HCT116 (cell line): ENCODE results near the gene SLC12A7. TPM values are rescaled to one million over a fixed set of nuclear protein-coding genes. Genes with fewer than 3 reads are reported as not detected.

Experiments used
- ATAC-seq: fragments of 200-7000 bp; cut with Tn5 transposase; 2 replicates; pipeline ENCODE4 v1.9.1; 2020; ENCODE audit warnings: mild to moderate bottlenecking, moderate library complexity
- BruUV-seq: library from RNA; stranded (reverse); fragments of 400-500 nt; replicated peaks from 2 replicates; lab custom pipeline; 2021; lab: Mats Ljungman, UMichigan
- CTCF ChIA-PET: fragments of 300-600 bp; sonication (Branson Sonifier 250); formaldehyde crosslinking; loops from one replicate; lab custom pipeline; 2021; ENCODE audit warnings: antibody characterized with exemption; lab: Charles Lee
- POLR2A ChIA-PET: fragments of 300-600, 350-600 bp; sonication (Branson Sonifier 250); formaldehyde crosslinking; loops from one replicate; lab custom pipeline; 2021; ENCODE audit warnings: antibody characterized with exemption; lab: Charles Lee
- RAD21 ChIA-PET, 2 experiments: fragments of 300-600 bp; sonication (Branson Sonifier 250); formaldehyde crosslinking; loops; one replicate each; lab custom pipeline; 2023; ENCODE audit warnings: low total read pairs in 2 of 2; ENCODE audit not compliant: uncharacterized antibody in 2 of 2, unreplicated experiment in 2 of 2, low non-redundant PET in 1 of 2; lab: Charles Lee
- DNase-seq: peaks from one replicate; pipeline ENCODE4 v3.0.0-alpha.2; 2010; ENCODE audit warnings: low read depth, low spot score
- H2AFZ ChIP-seq: fragments of 200-600 bp; shearing (Covaris generic), sonication (generic); 2 replicates; pipeline ENCODE4 v1.6.1; 2017; ENCODE audit warnings: low read depth, mixed run types, mixed read lengths, antibody characterized with exemption, low read length; ENCODE audit not compliant: poor library complexity, severe bottlenecking
- H3K27ac ChIP-seq: 2 replicates; pipeline ENCODE4 v1.5.1; 2012; ENCODE audit warnings: low read depth, low read length
- H3K27me3 ChIP-seq: fragments of 200-600 bp; sonication (generic); 2 replicates; pipeline ENCODE4 v1.6.1; 2016; ENCODE audit warnings: mixed run types, low read length, mixed read lengths; ENCODE audit not compliant: insufficient read depth
- H3K36me3 ChIP-seq, 2 experiments: fragments of 200-500 bp in 1 of 2; fragments of 200-600 bp in 1 of 2; sonication (Bioruptor generic) in 1 of 2; sonication (generic) in 1 of 2; 2 replicates each; pipeline versions ENCODE4 v1.5.1 to v1.6.1; 2014 to 2016; ENCODE audit warnings: low read length in 2 of 2, inconsistent platforms in 1 of 2, mixed read lengths in 1 of 2, mixed run types in 1 of 2; ENCODE audit not compliant: insufficient read depth in 2 of 2, control insufficient read depth in 1 of 2
- H3K4me1 ChIP-seq, 2 experiments: fragments of 200-600 bp in 1 of 2; sonication (generic) in 1 of 2; 2 replicates each; pipeline versions ENCODE4 v1.5.1 to v1.6.1; 2012 to 2017; ENCODE audit warnings: low read length in 2 of 2, inconsistent platforms in 1 of 2, mild to moderate bottlenecking in 1 of 2, mixed read lengths in 1 of 2, mixed run types in 1 of 2, moderate library complexity in 1 of 2; ENCODE audit not compliant: insufficient read depth in 2 of 2, control insufficient read depth in 1 of 2
- H3K4me2 ChIP-seq: fragments of 200-600 bp; sonication (generic); 2 replicates; pipeline ENCODE4 v1.6.1; 2017; ENCODE audit warnings: mixed run types, low read length, mixed read lengths
- H3K4me3 ChIP-seq, 2 experiments: fragments of 200-600 bp in 1 of 2; sonication (generic) in 1 of 2; replicated peaks in 1 of 2; 2 replicates each; pipeline ENCODE4 v1.5.1; 2011 to 2016; ENCODE audit warnings: low read length in 2 of 2, control low read depth in 1 of 2, low read depth in 1 of 2, mild to moderate bottlenecking in 1 of 2, mixed read lengths in 1 of 2, mixed run types in 1 of 2
- H3K79me2 ChIP-seq: fragments of 200-600 bp; sonication (generic); 2 replicates; pipeline ENCODE4 v1.6.1; 2017; ENCODE audit warnings: mild to moderate bottlenecking, mixed run types, low read length, moderate library complexity, mixed read lengths; ENCODE audit not compliant: insufficient read depth
- H3K9ac ChIP-seq: fragments of 200-600 bp; sonication (generic); 2 replicates; pipeline ENCODE4 v1.6.1; 2016; ENCODE audit warnings: low read length, mixed read lengths
- H3K9me2 ChIP-seq: fragments of 200-600 bp; sonication (generic), shearing (Covaris generic); 2 replicates; pipeline ENCODE4 v1.6.1; 2017; ENCODE audit warnings: mixed run types, mild to moderate bottlenecking, moderate library complexity; ENCODE audit not compliant: insufficient read depth
- H3K9me3 ChIP-seq, 2 experiments: fragments of 200-500 bp in 1 of 2; fragments of 200-600 bp in 1 of 2; sonication (Bioruptor generic) in 1 of 2; sonication (generic) in 1 of 2; 2 replicates each; pipeline ENCODE4 v1.6.1; 2014 to 2017; ENCODE audit warnings: low read length in 2 of 2, mixed read lengths in 2 of 2, inconsistent platforms in 1 of 2, low read depth in 1 of 2, mild to moderate bottlenecking in 1 of 2, mixed run types in 1 of 2, moderate library complexity in 1 of 2; ENCODE audit not compliant: control insufficient read depth in 1 of 2, insufficient read depth in 1 of 2
- H4K20me1 ChIP-seq: fragments of 200-600 bp; sonication (generic), shearing (Covaris generic); 2 replicates; pipeline ENCODE4 v1.6.1; 2017; ENCODE audit warnings: mixed run types, mild to moderate bottlenecking, moderate library complexity; ENCODE audit not compliant: insufficient read depth
- CEBPB ChIP-seq: IDR thresholded peaks from 2 replicates; pipeline ENCODE4 v1.6.1; 2012; ENCODE audit warnings: low read depth
- ELF1 ChIP-seq: IDR thresholded peaks from 2 replicates; pipeline ENCODE4 v1.6.1; 2012; ENCODE audit warnings: low read depth, borderline replicate concordance
- EZH2phosphoT487 ChIP-seq: fragments of 200-600 bp; IDR thresholded peaks from 2 replicates; pipeline ENCODE4 v1.6.1; 2018; ENCODE audit warnings: antibody characterized with exemption, borderline replicate concordance
- FOSL1 ChIP-seq: IDR thresholded peaks from 2 replicates; pipeline ENCODE4 v1.6.1; 2012; ENCODE audit warnings: low read depth
- RAD21 ChIP-seq: IDR thresholded peaks from 2 replicates; pipeline ENCODE4 v1.6.1; 2012; ENCODE audit warnings: low read depth, mild to moderate bottlenecking
- SIN3A ChIP-seq: IDR thresholded peaks from 2 replicates; pipeline ENCODE4 v1.6.1; 2012; ENCODE audit warnings: low read depth
- SP1 ChIP-seq: IDR thresholded peaks from 2 replicates; pipeline ENCODE4 v1.6.1; 2012; ENCODE audit warnings: low read depth
- YY1 ChIP-seq: IDR thresholded peaks from 2 replicates; pipeline ENCODE4 v1.6.1; 2011; ENCODE audit warnings: low read length, low read depth, moderate library complexity, mild to moderate bottlenecking; ENCODE audit not compliant: insufficient replicate concordance; ENCODE audit errors: extremely low read depth
- intact Hi-C: fragments of 100-400 bp; cut with micrococcal nuclease; formaldehyde crosslinking; loops from 2 replicates; pipeline ENCODE4 v1.10.0; 2022
- total RNA-seq: library from RNA; stranded (reverse); gene quantifications from one replicate; pipeline ENCODE4 v1.2.1, GENCODE V29; 2021; ENCODE audit not compliant: unreplicated experiment
- TF ChIP-seq, protein P1 (sequence below): IDR thresholded peaks from 2 replicates; pipeline ENCODE4 v1.6.1; 2011; ENCODE audit warnings: mild to moderate bottlenecking, low read length, moderate library complexity; ENCODE audit not compliant: insufficient replicate concordance; ENCODE audit errors: extremely low read depth
- TF ChIP-seq, protein P2 (sequence below), 3 experiments: fragments of 200-600 bp in 1 of 3; sonication (generic) in 1 of 3; IDR thresholded peaks in 2 of 3; conservative IDR thresholded peaks in 1 of 3; 2 replicates each; pipeline ENCODE4 v1.5.1; 2012 to 2017; ENCODE audit warnings: low read depth in 2 of 3, low read length in 2 of 3, antibody characterized with exemption in 1 of 3, borderline replicate concordance in 1 of 3, control low read depth in 1 of 3, mild to moderate bottlenecking in 1 of 3, mixed read lengths in 1 of 3, mixed run types in 1 of 3, moderate library complexity in 1 of 3; ENCODE audit not compliant: insufficient read depth in 1 of 3
- TF ChIP-seq, protein P3 (sequence below): IDR thresholded peaks from 2 replicates; pipeline ENCODE4 v1.6.1; 2012
- TF ChIP-seq, protein P4 (sequence below): IDR thresholded peaks from 2 replicates; pipeline ENCODE4 v1.6.1; 2012

Gene SLC12A7
- total RNA-seq, 1 experiment from 2014 or later: 29.6 TPM

DNA sequence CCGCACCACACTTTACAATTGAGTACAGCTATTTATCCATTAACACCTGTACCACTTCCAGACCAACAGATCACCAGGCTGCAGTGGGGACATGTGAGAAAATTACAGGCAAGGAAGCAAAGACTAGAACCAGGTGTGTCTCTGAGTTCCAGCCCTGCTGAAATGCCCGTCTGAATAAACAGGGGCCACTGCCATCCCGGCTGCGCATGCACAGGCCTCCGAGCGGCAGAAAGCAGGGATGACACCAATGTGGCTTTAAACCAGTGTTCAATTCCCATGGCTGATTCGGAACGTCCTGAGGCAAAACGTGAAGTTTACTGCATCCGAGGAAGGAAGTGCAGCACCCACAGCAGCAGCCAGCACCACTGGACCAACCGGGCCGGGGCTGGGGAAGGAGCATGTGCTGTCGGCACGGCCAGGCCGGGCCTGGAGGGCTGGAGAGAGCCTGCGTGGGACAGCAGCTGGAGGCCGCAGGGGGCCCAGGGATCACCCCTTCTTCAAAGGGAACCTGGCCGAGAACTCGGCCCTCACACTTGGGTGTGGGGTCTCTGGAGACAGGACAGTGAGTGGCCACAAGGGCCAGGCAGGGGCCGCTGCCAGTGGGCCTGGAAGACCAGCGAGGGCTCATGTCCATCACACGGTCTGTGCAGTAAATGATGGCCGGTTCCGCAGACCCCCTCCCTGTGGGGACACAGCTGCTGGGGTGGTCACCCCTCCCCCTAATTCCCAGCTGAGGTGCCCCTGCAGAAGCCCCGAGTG lies 33.0 kb upstream of the SLC12A7 start (continued):
- TF ChIP-seq EZH2phosphoT487 (no peak), SP1 (no peak), CEBPB (no peak), YY1 (no peak), ELF1 (no peak)
- TF ChIP-seq, protein P1, sequence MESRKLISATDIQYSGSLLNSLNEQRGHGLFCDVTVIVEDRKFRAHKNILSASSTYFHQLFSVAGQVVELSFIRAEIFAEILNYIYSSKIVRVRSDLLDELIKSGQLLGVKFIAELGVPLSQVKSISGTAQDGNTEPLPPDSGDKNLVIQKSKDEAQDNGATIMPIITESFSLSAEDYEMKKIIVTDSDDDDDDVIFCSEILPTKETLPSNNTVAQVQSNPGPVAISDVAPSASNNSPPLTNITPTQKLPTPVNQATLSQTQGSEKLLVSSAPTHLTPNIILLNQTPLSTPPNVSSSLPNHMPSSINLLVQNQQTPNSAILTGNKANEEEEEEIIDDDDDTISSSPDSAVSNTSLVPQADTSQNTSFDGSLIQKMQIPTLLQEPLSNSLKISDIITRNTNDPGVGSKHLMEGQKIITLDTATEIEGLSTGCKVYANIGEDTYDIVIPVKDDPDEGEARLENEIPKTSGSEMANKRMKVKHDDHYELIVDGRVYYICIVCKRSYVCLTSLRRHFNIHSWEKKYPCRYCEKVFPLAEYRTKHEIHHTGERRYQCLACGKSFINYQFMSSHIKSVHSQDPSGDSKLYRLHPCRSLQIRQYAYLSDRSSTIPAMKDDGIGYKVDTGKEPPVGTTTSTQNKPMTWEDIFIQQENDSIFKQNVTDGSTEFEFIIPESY: no peak
- TF ChIP-seq, protein P2, sequence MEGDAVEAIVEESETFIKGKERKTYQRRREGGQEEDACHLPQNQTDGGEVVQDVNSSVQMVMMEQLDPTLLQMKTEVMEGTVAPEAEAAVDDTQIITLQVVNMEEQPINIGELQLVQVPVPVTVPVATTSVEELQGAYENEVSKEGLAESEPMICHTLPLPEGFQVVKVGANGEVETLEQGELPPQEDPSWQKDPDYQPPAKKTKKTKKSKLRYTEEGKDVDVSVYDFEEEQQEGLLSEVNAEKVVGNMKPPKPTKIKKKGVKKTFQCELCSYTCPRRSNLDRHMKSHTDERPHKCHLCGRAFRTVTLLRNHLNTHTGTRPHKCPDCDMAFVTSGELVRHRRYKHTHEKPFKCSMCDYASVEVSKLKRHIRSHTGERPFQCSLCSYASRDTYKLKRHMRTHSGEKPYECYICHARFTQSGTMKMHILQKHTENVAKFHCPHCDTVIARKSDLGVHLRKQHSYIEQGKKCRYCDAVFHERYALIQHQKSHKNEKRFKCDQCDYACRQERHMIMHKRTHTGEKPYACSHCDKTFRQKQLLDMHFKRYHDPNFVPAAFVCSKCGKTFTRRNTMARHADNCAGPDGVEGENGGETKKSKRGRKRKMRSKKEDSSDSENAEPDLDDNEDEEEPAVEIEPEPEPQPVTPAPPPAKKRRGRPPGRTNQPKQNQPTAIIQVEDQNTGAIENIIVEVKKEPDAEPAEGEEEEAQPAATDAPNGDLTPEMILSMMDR (IDR thresholded peaks at IDR 0.05 in 2 of 3, conservative IDR thresholded peaks at IDR 0.05 in 1 of 3; ENCODE audit: borderline replicate concordance in 1 of 3, insufficient read depth in 1 of 3, low read depth in 2 of 3, low read length in 2 of 3): no peak
- TF ChIP-seq, all 23 proteins: peak for 0

DNA sequence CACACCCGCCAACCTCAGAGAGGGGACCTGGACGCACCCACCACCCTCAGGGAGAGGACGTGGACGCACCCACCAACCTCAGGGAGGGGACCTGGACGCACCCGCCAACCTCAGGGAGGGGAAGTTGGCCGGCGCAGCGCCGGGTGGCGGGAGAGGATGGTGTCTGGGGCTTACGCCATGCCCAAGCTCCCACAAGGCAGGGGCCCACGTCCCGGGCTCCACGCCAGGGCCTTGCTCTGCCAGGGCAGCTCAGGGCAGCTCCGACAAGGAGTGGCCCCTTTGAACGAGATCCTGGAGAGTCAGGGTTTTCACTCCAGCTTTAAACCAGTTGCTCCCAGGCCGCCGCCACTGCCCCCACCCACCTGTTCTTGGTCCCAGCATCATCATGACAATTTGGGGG lies 32.2 kb upstream of the SLC12A7 start:
- Histone ChIP-seq H3K27me3 (no peaks in the 10 kb centered on the region), H3K4me2 (no peak overlapping the region), H3K9ac (no peak overlapping the region), H3K36me3 (no peaks in the 10 kb centered on the region), H3K4me1 (no peaks in the 10 kb centered on the region; a peak in 1 of 4 replicates), H3K27ac (no peak overlapping the region), H3K4me3 (no peak overlapping the region), H3K9me2 (no peaks in the 10 kb centered on the region), H3K79me2 (no peaks in the 10 kb centered on the region), H3K9me3 (no peaks in the 10 kb centered on the region), H4K20me1 (no peaks in the 10 kb centered on the region), H2AFZ (no peak overlapping the region)
- ChIA-PET POLR2A (no interaction called here), CTCF (no interaction called here), RAD21 (no interaction called here)
- intact Hi-C loops: no loop called here
- ATAC-seq: no peak
- BruUV-seq: no TSS peak
- no peak for DNase-seq
- TF ChIP-seq CEBPB (no peak), YY1 (no peak), SIN3A (no peak), ELF1 (no peak), RAD21 (no peak), FOSL1 (no peak)
- TF ChIP-seq, protein P3, sequence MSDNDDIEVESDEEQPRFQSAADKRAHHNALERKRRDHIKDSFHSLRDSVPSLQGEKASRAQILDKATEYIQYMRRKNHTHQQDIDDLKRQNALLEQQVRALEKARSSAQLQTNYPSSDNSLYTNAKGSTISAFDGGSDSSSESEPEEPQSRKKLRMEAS: no peak
- TF ChIP-seq, protein P4, sequence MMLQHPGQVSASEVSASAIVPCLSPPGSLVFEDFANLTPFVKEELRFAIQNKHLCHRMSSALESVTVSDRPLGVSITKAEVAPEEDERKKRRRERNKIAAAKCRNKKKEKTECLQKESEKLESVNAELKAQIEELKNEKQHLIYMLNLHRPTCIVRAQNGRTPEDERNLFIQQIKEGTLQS: no peak
- TF ChIP-seq, protein P2 (IDR thresholded peaks at IDR 0.05 in 2 of 3, conservative IDR thresholded peaks at IDR 0.05 in 1 of 3; ENCODE audit: borderline replicate concordance in 1 of 3, insufficient read depth in 1 of 3, low read depth in 2 of 3, low read length in 2 of 3): no peak
- TF ChIP-seq, protein P1: no peak
